SHP77 treated with DMSO at 0.1 percent for 48 hours (cell line): ENCODE measurements around the gene ALKBH5.

Source experiments
- DNase-seq: peaks from one replicate; lab custom pipeline; 2025; lab: John Stamatoyannopoulos, UW

Gene ALKBH5

DNA sequence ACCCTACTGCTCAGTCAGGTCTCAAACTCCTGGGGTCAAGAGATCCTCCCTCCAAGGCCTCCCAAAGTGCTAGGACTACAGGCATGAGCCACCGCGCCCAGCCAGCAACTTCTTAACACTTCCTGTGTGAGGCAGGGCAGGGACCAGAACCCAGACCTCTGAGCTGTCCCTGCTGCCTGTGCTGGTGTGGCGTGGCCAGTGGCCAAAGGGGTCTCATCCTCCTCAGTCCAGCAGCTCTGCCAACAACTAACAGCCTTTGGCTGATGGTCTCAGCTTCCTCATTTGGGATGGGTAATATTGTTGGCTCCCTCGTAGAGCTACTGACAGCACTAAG, 40.4 kb downstream of the ALKBH5 start:
- DNase-seq, result no peak

DNA sequence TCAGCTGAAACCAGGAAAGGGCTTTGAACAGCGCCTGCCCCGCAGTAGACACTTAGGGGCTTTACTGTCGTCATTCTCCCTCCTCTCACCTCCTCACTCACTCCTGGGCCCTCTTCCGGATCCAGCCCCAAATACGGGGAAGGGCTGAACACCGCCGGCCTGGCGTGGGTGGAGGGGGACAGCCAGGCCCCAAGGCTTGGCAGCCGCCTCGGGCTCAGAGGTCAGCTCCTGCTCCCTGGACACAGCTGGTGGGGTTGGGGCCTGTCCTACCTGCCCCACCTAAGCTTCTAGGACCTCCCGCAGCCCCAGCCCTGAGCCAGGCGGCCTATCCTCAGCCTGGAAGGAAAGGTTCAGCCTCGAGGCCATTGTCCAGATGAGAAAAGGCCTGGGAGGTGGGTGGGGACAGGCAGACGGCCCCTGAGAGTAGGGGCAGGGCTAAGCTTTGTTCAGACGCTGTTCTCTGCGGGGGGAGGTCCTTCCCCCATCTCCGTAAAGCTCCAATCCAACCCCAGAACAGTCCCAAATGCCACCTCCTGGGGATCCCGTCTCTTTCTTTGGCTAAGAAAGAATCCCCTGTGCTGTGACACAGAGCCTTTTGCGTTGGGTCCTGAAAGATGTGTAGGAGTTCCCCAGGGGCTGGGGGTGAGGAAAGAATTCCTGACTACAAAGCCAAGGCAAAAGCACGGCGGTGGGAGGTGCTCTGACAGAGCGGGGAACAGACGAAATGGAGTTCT, 40.9 kb downstream of the ALKBH5 start:
- DNase-seq, result no peak

DNA sequence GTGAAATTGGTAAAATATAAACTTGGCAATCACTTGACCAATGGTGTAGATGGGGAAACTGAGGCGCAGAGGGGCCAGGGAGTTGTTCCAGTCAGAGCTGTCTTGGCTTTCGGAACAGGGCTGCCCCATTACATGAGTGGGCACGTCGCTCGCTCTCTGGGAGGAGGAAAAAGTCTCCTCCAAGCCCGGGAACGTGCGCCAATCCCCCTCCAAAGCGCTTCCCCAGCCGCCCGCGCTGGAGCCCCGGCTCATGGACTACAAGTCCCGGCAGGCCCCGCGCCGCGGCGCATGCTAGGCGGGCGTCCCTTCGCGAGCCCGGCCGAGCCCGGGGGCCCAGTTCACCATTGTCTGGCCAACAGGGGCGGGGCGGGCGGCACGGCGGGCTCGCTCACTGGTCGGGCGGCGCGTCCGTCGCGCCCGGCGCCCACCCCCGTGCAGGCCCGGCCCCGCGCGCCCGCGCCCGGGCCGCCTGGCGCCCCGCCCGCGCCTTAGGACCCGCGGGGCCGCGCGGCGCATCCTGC, 41.6 kb downstream of the ALKBH5 start, which contains the start of gene LLGL1:
Gene LLGL1 (plus strand): TSS at position 515 of the 521 bp plus-strand sequence. CDS start 48 bp downstream, outside the sequence.
- peak; percentile 95 for DNase-seq

DNA sequence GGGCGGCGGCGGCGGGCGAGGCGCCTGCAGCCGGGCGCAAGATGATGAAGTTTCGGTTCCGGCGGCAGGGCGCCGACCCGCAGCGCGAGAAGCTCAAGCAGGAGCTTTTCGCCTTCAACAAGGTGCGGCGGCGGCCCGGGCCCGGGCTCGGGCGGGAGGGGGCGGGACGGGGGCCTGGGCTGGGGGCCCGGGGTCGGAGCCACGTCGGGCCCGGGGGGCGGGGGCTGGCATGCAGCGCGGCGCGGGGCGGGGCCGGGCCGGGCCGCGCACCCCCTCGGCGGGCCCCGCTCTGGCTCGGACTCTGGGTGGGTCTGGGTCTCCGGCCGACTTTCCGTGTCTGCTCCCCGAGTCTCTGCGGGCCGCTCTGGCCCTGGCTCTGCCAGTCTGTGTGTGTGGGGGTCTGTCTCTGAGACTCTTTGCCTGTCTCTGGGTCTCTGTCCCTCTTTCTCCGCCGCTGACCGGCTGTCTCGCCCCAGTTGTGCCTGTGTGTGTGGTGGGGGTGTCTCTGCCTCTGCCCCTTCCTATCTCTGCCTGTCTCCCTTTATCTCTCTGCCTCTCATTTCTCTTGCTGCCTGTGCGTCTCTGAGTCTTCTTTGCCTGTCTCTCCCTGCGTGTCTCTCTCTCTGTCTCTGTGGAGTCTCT, 42.1 kb downstream of the ALKBH5 start:
- DNase-seq, result no peak

DNA sequence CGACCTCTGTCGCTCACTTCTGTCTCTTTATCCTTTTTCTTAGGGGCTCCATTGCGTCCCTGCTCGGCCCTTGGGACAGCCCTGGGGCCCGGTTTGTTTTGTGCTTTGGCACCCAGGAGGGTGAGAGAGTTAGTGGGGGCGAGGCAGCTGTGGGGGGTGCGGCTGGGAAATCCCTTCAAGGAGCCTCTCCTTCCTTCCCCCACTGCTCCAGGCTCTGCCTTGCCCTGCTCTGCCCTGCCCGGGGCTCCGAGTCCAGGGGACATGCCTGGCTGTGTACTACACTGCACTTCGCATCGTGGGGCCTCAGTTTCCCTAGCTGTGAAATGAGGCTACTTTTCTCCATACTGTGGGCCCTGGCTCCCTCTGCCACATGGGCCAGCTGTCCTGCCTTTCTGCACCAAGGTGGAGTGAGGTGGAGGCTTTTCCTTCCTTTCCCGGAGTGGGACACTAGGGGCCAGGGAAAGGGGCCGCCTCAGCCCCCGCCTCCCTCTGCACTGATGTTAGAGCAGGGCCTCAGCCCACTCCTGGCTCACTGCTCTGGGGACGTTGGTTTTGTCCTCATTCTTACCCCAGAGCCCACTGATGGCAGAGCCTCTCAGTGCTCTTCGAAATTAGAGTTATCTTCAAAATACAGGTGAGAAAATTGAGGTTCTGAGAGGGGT, 42.8 kb downstream of the ALKBH5 start:
- DNase-seq, result no peak

DNA sequence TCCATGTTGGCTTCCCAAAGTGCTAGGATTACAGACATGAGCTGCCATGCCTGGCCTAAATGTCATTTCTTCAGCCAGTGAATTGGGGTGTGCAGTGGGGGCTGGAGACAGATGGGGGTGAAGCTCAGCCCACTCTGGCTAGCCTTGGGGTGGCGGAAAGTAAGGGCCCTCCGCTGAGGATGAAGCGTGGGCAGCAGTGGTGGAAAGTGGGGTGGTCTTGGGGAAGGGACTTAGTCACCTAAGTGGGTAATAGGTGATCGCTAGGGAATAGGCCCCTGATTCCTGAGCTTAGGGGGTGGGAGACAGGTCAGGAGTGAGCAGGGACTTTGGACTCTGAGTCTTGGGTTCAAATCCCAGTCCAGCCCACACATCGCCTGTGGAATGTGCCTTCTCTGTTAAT, 44.0 kb downstream of the ALKBH5 start:
- no peak for DNase-seq

DNA sequence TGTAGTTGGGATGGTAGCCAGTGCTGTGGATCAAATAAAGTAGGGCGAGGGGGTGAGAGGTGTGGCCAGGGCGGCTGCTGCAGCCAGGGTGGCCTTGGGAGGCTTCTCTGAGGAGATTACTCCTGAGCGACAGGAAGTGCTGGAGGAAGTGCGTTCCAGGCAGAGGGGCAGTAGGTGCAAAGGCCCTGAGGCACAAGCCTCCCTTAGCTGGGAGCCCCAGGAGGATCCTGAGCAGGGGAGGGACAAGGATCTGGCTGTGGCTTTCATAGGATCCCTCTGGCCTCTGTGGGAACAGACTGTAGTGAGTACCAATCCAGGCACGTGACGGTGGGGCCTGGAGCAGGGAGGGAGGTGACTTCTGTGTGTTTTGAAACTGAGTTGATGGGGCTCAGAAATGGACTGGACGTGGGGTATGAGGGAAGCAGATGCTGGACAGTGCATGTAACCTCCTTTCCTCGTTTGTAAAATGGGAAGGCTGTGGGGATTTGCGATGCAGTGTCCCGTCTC, 44.6 kb downstream of the ALKBH5 start:
- no peak for DNase-seq

DNA sequence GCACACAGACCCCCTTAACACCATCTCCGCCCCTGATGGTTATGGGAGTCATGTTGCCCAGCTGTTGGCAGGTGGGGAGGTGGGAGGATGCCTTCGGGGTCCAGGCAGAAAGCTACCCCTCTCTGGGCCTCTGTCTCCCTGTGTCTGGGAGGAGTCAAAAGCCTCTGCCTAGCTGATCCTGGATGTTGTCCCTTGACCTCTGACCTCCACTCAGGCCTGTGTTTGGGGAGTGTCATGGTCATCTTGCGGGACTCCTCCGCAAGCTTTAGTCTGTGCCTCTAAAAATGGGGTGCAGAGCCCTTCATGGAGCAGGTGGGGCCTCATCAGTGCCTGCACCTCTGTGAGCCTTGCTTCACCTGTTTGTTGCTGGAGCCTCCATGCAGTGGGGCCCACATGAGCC, 45.6 kb downstream of the ALKBH5 start:
- DNase-seq, result no peak

DNA sequence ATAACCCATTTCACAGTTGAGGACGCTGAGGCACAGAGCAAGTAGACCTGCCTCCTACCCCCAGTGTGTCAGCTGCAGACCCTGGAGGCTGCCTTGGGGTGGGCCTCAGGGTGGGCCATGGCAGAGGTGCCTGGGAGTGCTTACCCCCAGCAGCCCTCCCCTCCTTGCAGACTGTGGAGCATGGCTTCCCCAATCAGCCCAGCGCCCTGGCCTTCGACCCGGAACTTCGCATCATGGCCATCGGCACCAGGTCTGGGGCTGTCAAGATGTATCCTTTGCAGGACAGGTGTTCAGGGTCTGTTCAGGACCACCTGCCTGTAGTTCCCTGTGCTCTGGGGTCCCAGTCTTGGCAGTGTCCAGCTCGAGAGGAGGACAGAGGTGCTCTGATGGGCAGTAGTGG, 46.1 kb downstream of the ALKBH5 start:
- no peak for DNase-seq

DNA sequence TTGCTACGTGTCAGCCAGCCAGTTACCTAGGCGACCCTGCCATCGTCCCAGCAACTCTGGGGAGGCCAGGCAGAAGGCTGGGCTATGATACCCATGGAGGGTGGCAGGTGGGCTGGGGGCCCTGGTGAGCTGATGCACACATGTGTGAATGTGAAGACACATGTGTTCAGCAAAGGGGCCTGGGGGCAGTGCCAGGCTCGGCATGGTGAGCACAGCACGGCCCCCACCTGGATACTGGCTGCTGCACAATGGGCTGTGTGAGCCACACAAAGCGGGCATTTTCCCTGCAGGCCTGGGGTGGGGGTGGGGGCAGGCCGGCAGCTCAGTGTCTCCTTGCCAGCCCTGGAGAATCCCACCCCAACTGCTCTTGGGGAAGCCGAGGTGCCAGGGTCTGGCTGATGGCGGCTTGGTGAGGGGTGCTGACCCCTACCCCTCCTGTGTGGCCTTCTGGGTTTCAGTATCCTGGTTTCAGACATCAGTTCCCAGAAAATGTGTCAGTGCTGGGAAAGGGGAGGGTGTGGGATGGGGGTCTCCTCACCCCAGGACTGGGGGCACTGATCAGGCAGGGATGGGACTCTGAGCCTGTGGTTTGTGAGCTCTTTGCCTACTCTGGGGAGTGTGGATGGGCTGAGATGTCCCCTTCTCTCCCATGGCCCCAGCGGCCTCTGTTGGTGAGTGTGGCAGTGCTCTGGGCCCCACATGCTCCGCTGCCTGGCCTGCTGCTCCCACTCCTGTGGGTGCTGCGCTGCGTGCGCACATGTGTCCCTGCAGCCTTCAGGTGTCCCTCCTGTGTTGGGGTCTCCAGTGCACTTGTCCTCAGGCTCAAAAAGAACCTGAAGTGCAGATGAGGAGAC, 46.9 kb downstream of the ALKBH5 start:
- no peak for DNase-seq

DNA sequence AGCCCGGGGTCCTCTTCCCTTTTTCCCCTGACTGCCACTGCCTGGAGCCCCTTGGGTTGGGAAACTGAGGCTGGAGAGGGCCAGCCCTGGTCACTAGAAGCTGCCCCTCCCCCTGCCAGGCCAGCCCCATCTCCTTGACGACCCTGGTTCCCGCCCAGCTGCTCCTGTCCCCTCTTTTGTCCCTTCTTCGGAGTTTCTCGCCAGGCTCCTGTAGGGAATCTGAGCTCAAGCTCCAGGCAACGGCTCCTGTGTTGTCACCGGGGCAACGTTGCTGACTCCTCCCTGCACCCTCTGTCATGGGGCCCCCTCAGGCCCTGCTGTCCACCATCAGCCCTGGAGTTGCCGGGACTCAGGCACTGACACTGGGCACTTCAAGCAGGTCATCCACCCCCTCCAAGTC, 47.5 kb downstream of the ALKBH5 start:
- DNase-seq, result no peak

DNA sequence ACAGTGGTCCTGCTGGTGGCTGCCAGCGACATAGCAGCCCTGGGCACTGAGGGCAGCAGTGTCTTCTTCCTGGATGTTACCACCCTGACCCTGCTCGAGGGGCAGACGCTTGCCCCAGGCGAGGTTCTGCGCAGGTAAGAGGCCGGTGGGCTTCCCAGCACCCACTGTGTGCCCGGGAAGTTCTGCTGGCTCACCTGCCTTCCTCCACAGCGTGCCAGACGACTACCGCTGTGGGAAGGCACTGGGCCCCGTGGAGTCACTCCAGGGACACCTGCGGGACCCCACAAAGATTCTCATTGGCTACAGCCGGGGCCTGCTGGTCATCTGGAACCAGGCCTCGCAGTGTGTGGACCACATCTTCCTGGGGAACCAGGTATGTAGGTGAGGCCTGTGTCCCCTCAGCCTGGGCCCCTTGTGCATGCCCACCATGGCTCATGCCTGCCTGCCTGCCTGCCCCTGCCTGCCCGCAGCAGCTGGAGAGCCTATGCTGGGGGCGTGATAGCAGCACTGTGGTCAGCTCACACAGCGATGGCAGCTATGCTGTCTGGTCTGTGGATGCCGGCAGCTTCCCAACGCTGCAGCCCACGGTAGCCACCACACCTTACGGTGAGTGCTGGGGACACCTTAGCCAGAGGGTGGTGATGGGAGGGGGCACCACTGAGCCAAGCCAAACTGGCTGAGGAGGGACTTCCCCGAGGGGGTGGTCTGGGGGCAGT, 50.3 kb downstream of the ALKBH5 start:
- DNase-seq, result no peak

DNA sequence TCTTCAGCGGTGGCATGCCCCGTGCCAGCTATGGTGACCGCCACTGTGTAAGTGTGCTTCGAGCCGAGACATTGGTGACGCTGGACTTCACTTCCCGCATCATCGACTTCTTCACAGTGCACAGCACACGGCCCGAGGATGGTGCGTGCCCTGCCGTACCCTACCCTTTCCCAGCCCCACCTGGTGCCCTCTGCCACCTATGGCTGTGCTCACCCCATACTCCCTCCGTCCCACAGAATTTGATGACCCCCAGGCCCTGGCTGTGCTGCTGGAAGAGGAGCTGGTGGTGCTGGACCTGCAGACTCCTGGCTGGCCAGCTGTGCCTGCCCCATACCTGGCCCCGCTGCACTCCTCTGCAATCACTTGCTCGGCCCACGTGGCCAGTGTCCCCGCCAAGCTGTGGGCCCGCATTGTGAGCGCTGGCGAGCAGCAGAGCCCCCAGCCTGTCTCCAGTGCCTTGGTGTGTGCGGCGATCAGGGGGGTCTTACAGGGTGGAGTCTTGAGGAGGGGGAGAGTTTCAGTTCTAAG, 51.3 kb downstream of the ALKBH5 start:
- DNase-seq, result no peak

DNA sequence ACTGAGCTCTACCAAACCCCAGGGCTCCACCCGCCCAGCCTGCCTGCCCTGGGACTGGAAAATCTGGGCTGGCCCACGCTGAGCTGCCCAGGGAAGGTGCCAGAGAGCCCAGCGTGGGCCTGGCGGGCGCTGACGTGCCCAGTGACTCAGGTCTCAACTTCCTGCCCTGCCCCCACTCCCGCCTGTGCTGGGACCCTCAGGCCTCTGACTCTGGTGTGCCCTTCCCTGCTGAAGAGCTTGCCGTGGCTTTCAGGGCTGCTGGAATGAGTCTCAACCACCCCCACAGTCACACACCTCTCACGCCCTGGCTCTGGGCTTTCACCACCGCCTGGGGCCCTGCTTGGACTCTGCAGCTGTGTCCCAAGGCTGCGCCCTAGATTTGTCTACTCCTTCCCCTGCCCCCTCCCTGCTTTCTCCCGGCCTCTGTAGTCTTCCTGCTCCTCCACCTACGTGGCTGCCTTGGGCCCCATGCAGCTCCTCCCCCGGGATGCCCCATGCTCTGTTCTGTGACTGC, 52.2 kb downstream of the ALKBH5 start:
- DNase-seq, result no peak

DNA sequence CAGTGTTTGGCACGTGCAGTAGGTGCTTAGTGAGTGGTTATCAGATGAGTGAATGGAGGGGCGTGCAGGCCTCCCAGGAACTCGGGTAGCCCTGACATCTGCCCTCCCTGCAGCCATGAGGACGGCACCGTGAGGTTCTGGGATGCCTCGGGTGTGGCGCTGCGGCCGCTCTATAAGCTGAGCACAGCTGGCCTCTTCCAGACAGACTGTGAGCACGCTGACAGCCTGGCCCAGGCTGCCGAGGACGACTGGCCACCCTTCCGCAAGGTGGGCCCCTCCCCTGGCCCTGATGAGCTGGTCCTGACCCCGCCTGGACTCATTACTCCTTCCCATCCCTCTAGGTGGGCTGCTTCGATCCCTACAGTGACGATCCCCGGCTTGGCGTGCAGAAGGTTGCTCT, 52.9 kb downstream of the ALKBH5 start:
- DNase-seq, result no peak

DNA sequence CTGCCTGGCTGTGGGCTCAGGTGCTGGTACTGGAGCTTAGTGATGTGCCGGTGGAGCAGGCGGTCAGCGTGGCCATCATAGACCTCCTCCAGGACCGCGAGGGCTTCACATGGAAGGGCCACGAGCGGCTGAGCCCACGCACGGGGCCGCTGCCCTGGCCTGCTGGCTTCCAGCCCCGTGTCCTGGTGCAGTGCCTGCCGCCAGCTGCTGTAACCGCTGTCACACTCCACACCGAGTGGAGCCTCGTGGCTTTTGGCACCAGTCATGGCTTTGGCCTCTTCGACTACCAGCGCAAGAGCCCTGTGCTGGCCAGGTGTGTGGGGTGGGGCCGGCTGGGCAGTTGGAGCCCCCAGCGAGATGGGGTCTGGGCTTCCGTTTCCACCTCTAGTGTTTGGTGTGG, 53.8 kb downstream of the ALKBH5 start:
- no peak for DNase-seq

DNA sequence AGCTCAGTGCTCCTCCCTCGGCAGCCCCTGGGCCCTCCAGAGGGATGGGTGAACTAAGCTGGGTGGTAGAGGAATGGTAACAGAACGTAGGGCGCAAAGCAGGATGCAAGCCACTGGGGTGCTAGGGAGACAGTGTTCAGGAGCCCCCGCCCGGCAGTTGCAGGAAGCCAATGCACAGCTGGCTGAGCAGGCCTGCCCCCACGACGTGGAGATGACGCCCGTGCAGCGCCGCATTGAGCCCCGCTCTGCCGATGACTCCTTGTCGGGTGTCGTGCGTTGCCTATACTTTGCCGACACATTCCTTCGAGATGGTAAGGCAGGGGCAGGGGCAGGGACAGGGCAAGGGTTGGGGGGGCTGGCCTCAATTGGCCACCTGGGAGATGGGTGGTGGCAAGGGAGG, 54.7 kb downstream of the ALKBH5 start:
- DNase-seq, result no peak

DNA sequence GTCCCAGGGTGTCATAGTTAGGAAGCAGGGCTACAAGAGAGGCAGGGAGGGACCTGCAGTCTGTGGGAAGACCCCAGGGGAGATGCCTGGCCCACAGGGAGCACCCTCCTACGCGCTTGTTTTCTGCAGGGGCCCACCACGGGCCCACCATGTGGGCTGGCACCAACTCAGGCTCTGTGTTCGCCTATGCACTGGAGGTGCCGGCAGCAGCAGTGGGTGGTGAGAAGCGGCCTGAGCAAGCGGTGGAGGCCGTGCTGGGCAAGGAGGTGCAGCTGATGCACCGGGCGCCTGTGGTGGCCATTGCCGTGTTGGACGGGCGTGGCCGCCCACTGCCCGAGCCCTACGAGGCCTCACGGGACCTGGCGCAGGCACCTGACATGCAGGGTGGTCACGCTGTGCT, 56.8 kb downstream of the ALKBH5 start:
- no peak for DNase-seq

DNA sequence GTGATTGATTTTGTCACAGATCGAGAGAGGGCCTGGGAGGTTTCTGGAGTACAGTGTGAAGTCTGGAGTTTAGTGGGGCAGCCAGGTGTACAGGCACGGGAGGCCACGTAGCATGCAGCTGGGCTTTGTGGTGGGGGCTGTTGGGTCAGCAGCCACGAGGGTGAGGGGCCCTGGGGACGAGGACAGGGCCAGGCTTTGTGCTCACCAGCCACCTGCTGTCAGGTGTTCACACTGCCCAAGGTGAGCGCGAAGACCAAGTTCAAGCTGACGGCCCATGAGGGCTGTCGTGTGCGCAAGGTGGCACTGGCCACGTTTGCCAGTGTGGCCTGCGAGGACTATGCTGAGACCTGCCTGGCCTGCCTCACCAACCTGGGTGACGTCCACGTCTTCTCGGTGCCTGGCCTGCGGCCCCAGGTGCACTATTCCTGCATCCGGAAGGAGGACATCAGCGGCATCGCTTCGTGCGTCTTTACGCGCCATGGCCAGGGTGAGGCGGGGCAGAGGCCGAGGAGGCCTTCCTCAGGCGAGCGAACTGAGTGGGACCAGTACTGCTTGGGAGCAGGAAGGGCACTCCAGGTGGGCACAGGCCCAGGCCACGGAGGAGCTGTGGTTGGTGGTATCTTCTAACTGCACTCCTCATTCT, 57.7 kb downstream of the ALKBH5 start:
- no peak for DNase-seq

DNA sequence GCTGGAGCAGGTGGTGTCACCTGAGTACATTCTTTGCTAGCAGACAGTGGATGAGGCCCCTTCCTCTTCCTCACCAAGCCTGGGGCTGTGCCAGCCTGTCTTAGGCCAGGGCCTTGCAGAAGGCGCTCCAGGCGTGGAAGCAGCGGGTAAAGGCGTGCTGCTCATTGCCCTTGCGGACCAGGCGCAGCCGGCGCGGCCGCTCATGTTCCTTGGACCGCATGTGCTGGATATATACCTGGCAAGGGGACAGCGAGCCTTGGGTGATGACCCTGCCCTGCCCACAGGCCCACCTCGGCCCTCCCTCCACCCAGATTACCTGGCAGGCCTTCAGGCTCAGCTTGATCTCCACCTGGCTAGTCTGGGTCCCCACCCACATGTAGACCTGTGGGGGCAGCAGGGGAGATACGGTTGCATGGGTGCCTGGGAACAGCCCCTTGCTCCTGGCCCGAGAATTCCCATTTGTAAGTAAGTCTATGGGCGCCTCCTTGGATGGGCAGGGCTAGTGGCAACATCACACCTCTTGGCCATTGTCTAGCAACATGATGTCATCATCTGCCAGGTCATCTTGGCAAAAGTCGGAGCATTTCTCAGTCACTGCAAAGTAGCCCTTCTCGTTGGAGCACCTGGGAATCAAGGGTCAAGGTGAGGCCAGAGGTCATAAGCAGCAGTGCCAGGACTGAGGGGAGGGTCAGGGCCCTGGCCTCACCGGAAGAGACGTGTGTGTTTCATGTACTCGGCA, 61.6 kb downstream of the ALKBH5 start:
- no peak for DNase-seq
